Measurements from ENCODE around the gene PID1.

PID1 gene

GRCh38 chr2:229270551-229271410 lies at the start of gene PID1:
PID1 (minus strand) TSS chr2:229271287; CDS start chr2:229271043, 244 bp downstream.
- DNase-seq (ENCODE audit: low read depth in 2 of 2, low spot score in 1 of 2) = no peak

GRCh38 chr2:229319558-229319957 lies 48.5 kb upstream of the PID1 start:
- no peak for DNase-seq (ENCODE audit: low read depth in 2 of 2, low spot score in 1 of 2)

GRCh38 chr2:229314117-229314516 lies 43.0 kb upstream of the PID1 start:
- no peak for DNase-seq (ENCODE audit: low read depth in 2 of 2, low spot score in 1 of 2)

GRCh38 chr2:229313591-229313990 lies 42.5 kb upstream of the PID1 start:
- no peak for DNase-seq (ENCODE audit: low read depth in 2 of 2, low spot score in 1 of 2)

GRCh38 chr2:229301237-229301636 lies 30.1 kb upstream of the PID1 start:
- no peak for DNase-seq (ENCODE audit: low read depth in 2 of 2, low spot score in 1 of 2)

GRCh38 chr2:229300790-229301189 lies 29.7 kb upstream of the PID1 start:
- DNase-seq (ENCODE audit: low read depth in 2 of 2, low spot score in 1 of 2) = no peak

GRCh38 chr2:229300371-229300770 lies 29.3 kb upstream of the PID1 start:
- DNase-seq (ENCODE audit: low read depth in 2 of 2, low spot score in 1 of 2) = no peak

- no peak for DNase-seq (ENCODE audit: low read depth in 2 of 2, low spot score in 1 of 2)
Observed at GRCh38 chr2:229297247-229297646, 26.2 kb upstream of the PID1 start.

GRCh38 chr2:229296536-229296935 lies 25.4 kb upstream of the PID1 start:
- DNase-seq (ENCODE audit: low read depth in 2 of 2, low spot score in 1 of 2) = no peak

- no peak for DNase-seq (ENCODE audit: low read depth in 2 of 2, low spot score in 1 of 2)
Observed at GRCh38 chr2:229296016-229296415, 24.9 kb upstream of the PID1 start.

GRCh38 chr2:229287823-229288222 lies 16.7 kb upstream of the PID1 start:
- DNase-seq (ENCODE audit: low read depth in 2 of 2, low spot score in 1 of 2) = no peak

GRCh38 chr2:229282758-229283546 lies 11.9 kb upstream of the PID1 start:
- no peak for DNase-seq (ENCODE audit: low read depth in 2 of 2, low spot score in 1 of 2)

GRCh38 chr2:229279516-229279915 lies 8.4 kb upstream of the PID1 start:
- no peak for DNase-seq (ENCODE audit: low read depth in 2 of 2, low spot score in 1 of 2)

- DNase-seq (ENCODE audit: low read depth in 2 of 2, low spot score in 1 of 2) = no peak
Observed at GRCh38 chr2:229275506-229275905, 4.4 kb upstream of the PID1 start.

GRCh38 chr2:229273723-229274338 lies 2.7 kb upstream of the PID1 start:
- no peak for DNase-seq (ENCODE audit: low read depth in 2 of 2, low spot score in 1 of 2)

GRCh38 chr2:229273006-229273722 lies 2.1 kb upstream of the PID1 start:
- no peak for DNase-seq (ENCODE audit: low read depth in 2 of 2, low spot score in 1 of 2)

- DNase-seq (ENCODE audit: low read depth in 2 of 2, low spot score in 1 of 2) = no peak
Observed at GRCh38 chr2:229269941-229270340, 1.1 kb downstream of the PID1 start.

GRCh38 chr2:229269146-229269545 lies 1.9 kb downstream of the PID1 start:
- no peak for DNase-seq (ENCODE audit: low read depth in 2 of 2, low spot score in 1 of 2)

- no peak for DNase-seq (ENCODE audit: low read depth in 2 of 2, low spot score in 1 of 2)
Observed at GRCh38 chr2:229268626-229269025, 2.5 kb downstream of the PID1 start.

- DNase-seq (ENCODE audit: low read depth in 2 of 2, low spot score in 1 of 2) = no peak
Observed at GRCh38 chr2:229267080-229267479, 4.0 kb downstream of the PID1 start.

GRCh38 chr2:229265727-229266126 lies 5.4 kb downstream of the PID1 start:
- no peak for DNase-seq (ENCODE audit: low read depth in 2 of 2, low spot score in 1 of 2)

Measured in stimulated activated CD8-positive, alpha-beta memory T cell treated with anti-CD3 and anti-CD28 coated beads, Interleukin-4, amount 100 ng/mL, for 1 hour (primary cell).